A673 (cell line): ENCODE data around the gene RPS6KA3. TPM values are rescaled to one million over a fixed set of nuclear protein-coding genes. Genes with fewer than 3 reads are reported as not detected.

Experiments
- BruUV-seq: library from RNA; stranded (reverse); fragments of 400-500 nt; replicated peaks from 2 replicates; lab custom pipeline; 2021; lab: Mats Ljungman, UMichigan
- CTCF ChIA-PET: fragments of 300-600 bp; sonication (Branson Sonifier 250); formaldehyde crosslinking; loops from one replicate; lab custom pipeline; 2022; ENCODE audit warnings: antibody characterized with exemption; lab: Charles Lee
- POLR2A ChIA-PET: fragments of 300-600 bp; sonication (Branson Sonifier 250); formaldehyde crosslinking; loops from one replicate; lab custom pipeline; 2022; ENCODE audit warnings: antibody characterized with exemption; ENCODE audit not compliant: low non-redundant PET; lab: Charles Lee
- DNase-seq: peaks from one replicate; pipeline ENCODE4 v3.0.0-alpha.2; 2015; ENCODE audit warnings: low spot score
- H3K27ac ChIP-seq: fragments of 200-600 bp; sonication (generic); 2 replicates; pipeline ENCODE4 v1.5.1; 2016; ENCODE audit warnings: mixed run types, low read depth, mild to moderate bottlenecking, mixed read lengths, antibody characterized with exemption, low read length; ENCODE audit not compliant: poor library complexity, severe bottlenecking
- H3K27me3 ChIP-seq: fragments of 200-600 bp; sonication (generic); replicated peaks from 2 replicates; pipeline ENCODE4 v1.6.1; 2017; ENCODE audit warnings: mixed run types, low read depth, mild to moderate bottlenecking, mixed read lengths, antibody characterized with exemption, low read length; ENCODE audit not compliant: insufficient read depth, poor library complexity
- H3K36me3 ChIP-seq: fragments of 200-600 bp; sonication (generic); 2 replicates; pipeline ENCODE4 v1.6.1; 2016; ENCODE audit warnings: mixed run types, mild to moderate bottlenecking, mixed read lengths, antibody characterized with exemption, low read length; ENCODE audit not compliant: insufficient read depth, poor library complexity, severe bottlenecking
- H3K4me1 ChIP-seq: fragments of 200-600 bp; sonication (generic); 2 replicates; pipeline ENCODE4 v1.6.1; 2017; ENCODE audit warnings: mixed run types, mild to moderate bottlenecking, mixed read lengths, antibody characterized with exemption, low read length; ENCODE audit not compliant: insufficient read depth, poor library complexity, severe bottlenecking
- H3K4me3 ChIP-seq: fragments of 200-600 bp; sonication (generic); 2 replicates; pipeline ENCODE4 v1.5.1; 2016; ENCODE audit warnings: low read depth, mixed run types, mild to moderate bottlenecking, mixed read lengths, low read length; ENCODE audit not compliant: poor library complexity, severe bottlenecking
- H3K9me3 ChIP-seq: fragments of 200-600 bp; sonication (generic); 2 replicates; pipeline ENCODE4 v1.6.1; 2016; ENCODE audit warnings: mixed run types, low read depth, mild to moderate bottlenecking, mixed read lengths, antibody characterized with exemption, low read length; ENCODE audit not compliant: poor library complexity, severe bottlenecking
- CTCF ChIP-seq: fragments of 300-800, 200-600 bp; sonication (generic); conservative IDR thresholded peaks from 2 replicates; pipeline ENCODE4 v1.5.1; 2017; ENCODE audit warnings: low read depth, mild to moderate bottlenecking, antibody characterized with exemption, low read length, moderate library complexity, mixed read lengths
- EZH2 ChIP-seq: fragments of 200-600 bp; sonication (generic); IDR thresholded peaks from 2 replicates; pipeline ENCODE4 v1.6.1; 2017; ENCODE audit warnings: borderline replicate concordance, low read depth, mild to moderate bottlenecking, mixed read lengths, antibody characterized with exemption, low read length; ENCODE audit not compliant: poor library complexity, severe bottlenecking
- intact Hi-C: fragments of 100-400 bp; cut with micrococcal nuclease; formaldehyde crosslinking; loops from one replicate; pipeline ENCODE4 v1.10.0; 2022; ENCODE audit not compliant: unreplicated experiment
- total RNA-seq: library from RNA; stranded (reverse); gene quantifications from 2 replicates; pipeline ENCODE4 v1.2.3, GENCODE V29; 2021

RPS6KA3 gene
- total RNA-seq, 1 experiment from 2014 or later: 33.6 TPM

- Histone ChIP-seq H3K27ac (no peak overlapping the region), H3K4me3 (no peak overlapping the region), H3K9me3 (no peaks in the 10 kb centered on the region), H3K4me1 (no peaks in the 10 kb centered on the region), H3K36me3 (no peaks in the 10 kb centered on the region), H3K27me3 (no peaks in the 10 kb centered on the region)
- DNase-seq: no peak
- intact Hi-C loops: no loop called here
- BruUV-seq: no TSS peak
- CTCF ChIA-PET: no interaction called here
- TF ChIP-seq CTCF (no peak), EZH2 (no peak)
- POLR2A ChIA-PET: no interaction called here
Measured at GRCh38 chrX:20306668-20307067, 40.0 kb upstream of the RPS6KA3 start.

- intact Hi-C loops: no loop called here
- no TSS peak for BruUV-seq
- no peaks in the 10 kb centered on the region for H3K36me3 ChIP-seq
- no peak for TF ChIP-seq EZH2
- TF ChIP-seq CTCF: no peak
- no peak overlapping the region for H3K4me3 ChIP-seq
- H3K4me1 ChIP-seq: no peaks in the 10 kb centered on the region
- H3K9me3 ChIP-seq: no peaks in the 10 kb centered on the region
- ChIA-PET POLR2A (no interaction called here), CTCF (no interaction called here)
- H3K27me3 ChIP-seq: no peaks in the 10 kb centered on the region
- no peak for DNase-seq
- no peak overlapping the region for H3K27ac ChIP-seq
Measured at GRCh38 chrX:20300822-20301221, 34.1 kb upstream of the RPS6KA3 start.

- no peak overlapping the region for H3K4me3 ChIP-seq
- TF ChIP-seq CTCF: no peak
- no peak for TF ChIP-seq EZH2
- no peaks in the 10 kb centered on the region for H3K9me3 ChIP-seq
- H3K27ac ChIP-seq: no peak overlapping the region
- H3K27me3 ChIP-seq: no peaks in the 10 kb centered on the region
- intact Hi-C loops: no loop called here
- ChIA-PET CTCF (no interaction called here), POLR2A (interaction anchor here (0.6 kb wide), 1 partner anchor 15 kb away, joined by 3 read pairs; no protein-coding TSS in a partner anchor)
- no TSS peak for BruUV-seq
- H3K4me1 ChIP-seq: no peaks in the 10 kb centered on the region
- no peak for DNase-seq
- no peaks in the 10 kb centered on the region for H3K36me3 ChIP-seq
Measured at GRCh38 chrX:20294957-20295356, 28.2 kb upstream of the RPS6KA3 start.
